NCI-H1436 (cell line): Measurements from ENCODE around the gene CIITA.
"Not testable (repeated sequence)": the region's sequence is repeated elsewhere in the genome, so short reads cannot be mapped to it uniquely, and the experiment has no call there.

ENCODE experiments used
- DNase-seq: peaks from one replicate; lab custom pipeline; 2025; lab: John Stamatoyannopoulos, UW

CIITA gene

DNA sequence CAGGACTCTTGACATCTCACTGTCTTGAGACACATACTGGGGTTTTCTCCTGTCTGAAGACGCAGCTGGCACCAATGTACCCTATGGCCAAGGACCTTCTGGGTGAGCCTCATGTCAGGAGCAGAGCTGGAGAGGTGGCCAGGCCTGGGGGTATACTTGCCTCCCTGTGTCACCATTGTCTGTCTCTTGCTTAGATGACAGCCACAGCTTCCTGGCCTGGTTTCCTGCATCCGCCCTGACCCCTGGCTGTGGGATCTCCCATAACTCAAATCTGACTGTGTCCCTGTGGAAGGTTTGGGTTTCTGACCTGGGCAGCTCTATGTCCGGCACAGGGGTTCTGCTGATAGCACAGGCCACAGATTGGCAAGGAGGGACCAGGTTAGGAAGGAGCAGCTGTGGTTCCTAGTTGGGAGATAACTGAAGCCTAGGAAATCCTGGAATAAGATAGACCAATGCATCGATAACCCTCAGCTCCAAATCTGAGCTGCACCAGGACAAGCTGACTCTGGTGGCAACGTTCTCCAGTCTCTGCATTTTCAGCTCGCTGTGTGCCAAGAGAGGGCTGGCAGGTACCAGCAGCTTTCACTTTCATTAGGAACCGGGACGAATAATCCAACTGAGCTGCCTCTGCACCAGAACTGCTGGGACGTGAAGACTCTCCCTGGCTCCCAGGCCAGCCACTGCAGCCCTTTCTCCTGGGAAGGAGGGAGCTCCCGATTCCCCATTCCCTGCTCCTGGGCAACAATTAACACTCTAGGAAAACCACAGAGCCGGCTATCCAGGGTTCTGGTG is 60.3 kb downstream of the CIITA start:
- DNase-seq, result no peak

DNA sequence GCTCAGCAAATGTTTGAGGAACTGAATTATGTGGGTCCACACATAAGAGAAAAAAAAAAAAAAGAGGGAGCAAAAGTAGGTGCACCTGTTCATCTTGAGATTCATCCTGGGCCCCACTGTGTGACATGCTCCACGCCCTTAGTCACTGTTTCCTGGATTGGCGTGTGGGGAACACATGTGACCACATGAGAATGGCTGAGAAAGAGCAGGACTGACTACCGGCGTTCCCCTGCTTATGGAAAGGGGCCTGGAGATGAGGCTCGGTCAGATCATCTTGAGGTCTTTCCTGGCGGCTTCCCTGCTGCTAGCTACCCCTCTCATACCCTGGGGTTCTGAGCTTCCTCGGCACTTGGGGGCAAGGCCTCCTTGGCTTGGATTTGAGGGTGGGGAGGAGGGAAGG is 61.3 kb downstream of the CIITA start:
- no peak for DNase-seq

DNA sequence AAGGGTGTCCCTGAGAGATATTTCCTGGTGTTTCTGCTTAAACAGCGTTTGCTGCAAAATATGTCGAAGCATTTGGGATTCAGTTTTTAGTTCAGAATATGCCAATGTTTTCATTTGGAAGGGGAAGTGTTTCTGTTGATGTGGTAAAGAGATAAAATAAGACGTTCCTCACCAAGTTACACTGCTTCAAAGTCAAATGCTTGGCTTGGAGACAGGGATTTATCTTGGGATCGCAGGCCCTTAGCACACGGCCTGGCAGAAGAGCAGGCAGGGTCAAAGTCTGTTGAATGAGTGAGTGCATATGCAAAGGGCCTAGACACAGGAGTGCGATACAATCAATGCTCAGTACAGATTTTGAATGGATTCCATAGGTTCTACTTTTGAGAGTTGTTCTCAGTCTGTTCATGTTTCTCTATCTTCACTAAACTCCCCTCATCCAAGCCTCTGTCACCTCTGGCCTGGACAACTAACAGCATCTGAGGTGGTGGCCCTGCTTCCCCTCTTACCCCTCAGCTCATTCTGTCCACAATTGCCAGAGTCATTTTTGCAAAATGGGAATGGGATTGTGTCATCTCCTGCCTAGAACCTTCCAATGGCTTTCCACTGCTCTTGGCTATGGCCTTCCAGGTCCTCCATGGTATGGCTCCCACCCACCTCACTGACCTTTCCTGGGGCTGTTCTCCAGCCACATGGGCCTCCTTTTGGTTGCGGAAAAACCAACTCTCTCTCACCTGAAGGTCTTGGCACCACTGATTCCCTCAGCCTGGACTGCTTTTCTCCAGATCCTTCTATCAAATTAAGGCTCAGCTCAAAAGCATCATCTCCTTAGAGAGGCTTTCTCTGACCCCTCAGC is 62.0 kb downstream of the CIITA start:
- DNase-seq, result no peak

DNA sequence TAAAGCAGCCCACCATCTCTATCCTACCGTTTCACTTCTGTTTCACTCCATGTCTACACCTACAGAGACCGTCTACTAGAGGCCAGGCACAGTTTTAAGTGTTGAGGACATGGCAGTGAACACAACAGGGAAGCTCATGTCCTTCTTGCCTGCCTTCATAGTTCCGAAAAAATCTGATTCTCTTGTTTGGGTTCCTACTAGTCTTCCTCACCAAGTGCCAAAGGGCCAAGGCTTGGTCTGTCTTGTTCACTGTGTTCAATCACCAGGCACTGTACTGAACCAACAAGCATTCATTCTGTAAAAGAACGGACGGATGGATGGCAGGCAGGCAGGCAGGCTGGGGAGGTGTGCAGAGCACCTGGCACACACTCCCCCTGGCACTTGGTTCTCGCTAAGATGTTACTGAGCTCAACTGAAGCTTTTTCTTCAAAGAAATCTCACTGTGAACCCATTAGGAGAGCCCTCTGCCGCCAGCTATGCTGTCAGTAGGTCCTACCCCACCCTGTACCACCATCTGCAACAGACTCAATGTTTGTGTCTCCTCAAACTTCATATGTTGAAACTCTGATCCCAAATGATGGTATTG is 62.7 kb downstream of the CIITA start:
- no peak for DNase-seq

DNA sequence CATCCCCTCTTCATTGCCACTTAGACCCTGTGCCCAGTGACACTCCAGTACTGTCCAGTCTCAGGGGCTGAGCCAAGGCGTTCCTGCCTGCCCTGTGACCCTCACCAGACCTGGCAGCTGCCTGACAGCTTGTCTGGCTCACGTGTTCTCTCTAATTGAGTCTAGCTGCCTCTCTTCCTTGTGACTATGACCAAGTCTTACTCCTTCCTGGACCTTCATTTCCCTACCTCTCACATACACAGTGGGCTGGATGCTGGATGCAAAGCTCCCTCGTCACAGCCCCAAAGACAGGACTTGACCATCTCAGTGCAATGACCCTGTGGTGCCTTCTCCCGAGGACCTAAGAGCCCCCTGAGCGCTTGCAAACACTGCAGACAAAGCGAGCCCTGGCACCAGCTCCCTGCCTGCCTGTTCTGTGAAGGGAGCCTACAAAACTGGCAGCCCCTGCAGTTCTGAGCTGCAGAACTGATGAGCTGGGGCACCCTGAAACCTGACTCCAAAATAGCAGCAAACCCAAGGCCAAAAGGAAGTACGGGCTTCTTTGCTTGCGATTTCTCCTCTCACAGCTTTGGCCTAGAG is 63.6 kb downstream of the CIITA start:
- DNase-seq, result no peak

DNA sequence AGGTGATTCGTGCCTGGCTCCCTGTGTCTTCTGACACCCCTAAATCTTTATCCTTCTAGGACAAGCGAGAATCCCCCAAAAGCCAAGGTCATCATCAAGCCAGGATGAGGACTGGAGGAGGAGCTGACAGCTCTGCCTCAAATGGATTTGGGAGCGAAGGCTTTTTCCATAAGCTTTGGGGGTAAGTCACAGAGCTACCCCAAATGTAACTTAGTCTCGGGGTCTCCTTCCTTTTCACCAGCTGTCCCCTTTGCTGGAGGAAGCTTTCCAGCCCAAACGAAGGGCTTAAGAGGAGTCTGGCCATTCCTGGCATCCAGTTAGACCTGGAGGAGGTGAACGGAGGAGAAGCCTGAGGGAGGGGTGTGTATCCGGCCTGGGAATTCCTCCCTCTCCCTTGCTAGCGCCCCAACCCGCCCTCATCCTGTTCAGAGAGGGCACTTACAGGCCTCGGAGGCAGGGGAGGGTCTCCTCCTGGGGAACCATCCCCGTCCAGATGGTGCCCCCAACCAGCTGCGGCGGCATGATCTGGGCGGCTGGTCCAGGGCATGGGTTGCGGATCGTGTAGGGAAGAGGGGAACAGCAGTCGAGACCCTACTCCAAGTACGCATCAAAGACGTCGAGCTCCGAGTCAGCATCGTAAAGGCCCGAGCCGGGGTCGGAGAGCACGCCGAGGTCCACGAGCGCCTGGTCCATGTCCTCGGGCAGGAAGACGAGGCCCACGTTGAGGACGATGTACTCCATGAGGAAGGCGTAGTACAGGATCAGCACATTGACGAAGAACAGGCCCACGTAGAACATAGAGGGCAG is 64.3 kb downstream of the CIITA start:
- DNase-seq, result no peak

DNA sequence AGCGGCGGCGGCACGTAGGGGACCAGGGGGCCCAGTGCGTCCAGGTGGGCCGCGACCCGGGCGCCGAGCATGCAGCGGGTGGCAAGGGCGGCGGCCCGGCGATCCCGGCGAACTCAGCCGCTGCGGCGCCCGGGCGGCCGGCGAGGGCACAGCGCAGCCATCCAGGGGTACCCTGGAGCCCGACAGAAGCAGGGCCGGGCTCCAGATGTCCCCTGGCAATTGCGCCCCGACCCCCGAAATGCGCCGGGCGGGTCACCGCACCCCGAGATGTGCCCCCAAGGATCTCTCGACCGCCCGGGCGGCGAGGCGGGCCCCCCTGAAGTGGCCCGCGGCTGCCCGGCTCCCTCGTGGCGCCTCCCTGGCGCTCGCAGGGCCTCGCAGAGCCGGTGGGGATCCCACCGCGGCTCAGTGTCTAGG is 64.9 kb downstream of the CIITA start:
- DNase-seq, result not testable (repeated sequence)

DNA sequence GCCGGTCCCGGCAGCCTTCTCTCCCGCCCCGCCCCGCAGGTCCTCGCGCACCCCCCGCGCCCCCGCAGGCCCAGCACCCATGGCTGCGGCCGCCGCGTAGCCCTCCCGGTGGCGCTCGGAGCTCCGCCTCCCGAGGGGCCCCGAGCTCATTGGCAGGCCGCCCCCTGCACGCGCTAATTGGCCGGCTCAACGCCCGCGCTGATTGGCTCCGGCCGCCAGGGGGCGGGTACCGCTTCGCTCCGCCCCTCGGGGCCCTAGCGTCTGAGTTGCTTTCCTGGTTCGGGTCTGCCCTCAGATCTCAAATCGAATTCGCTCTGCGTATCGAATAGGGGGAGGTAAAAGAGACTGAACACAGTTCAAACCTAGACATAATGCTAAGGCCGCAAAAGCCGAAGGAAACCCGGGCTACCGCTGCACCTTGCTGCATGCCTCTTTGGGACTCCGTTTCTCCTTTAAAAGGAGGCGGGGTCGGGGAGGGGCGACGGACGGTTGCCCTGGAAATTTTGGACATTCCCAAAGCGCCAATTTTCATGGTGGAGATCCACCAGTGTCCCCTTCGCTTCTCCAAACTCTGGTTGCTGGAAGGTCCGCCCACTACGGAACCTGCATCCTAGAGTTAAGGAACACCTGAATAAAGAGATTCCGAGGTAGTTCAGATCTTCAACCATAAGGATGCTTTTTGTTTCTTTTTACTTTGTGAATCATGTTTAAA is 65.5 kb downstream of the CIITA start, which contains the start of gene DEXI:
Gene DEXI, minus strand, starts transcription at position 117 of the 712 bp plus-strand sequence. CDS start 463 bp downstream, outside the sequence.
- DNase-seq, result peak; percentile 93

DNA sequence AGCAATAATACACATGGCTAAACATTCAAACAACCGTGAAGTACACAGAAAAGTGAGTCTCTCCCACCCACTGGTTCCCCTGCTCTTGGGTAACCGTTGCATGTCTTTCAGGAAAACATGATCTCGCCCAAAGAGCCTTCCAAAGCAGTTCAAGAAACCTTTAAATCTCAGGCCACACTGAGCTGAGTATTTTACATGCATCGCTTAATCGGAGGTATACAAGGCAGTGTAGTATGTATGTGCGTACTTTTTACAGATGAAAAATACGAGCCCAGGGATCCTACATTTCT is 66.0 kb downstream of the CIITA start:
- no peak for DNase-seq

DNA sequence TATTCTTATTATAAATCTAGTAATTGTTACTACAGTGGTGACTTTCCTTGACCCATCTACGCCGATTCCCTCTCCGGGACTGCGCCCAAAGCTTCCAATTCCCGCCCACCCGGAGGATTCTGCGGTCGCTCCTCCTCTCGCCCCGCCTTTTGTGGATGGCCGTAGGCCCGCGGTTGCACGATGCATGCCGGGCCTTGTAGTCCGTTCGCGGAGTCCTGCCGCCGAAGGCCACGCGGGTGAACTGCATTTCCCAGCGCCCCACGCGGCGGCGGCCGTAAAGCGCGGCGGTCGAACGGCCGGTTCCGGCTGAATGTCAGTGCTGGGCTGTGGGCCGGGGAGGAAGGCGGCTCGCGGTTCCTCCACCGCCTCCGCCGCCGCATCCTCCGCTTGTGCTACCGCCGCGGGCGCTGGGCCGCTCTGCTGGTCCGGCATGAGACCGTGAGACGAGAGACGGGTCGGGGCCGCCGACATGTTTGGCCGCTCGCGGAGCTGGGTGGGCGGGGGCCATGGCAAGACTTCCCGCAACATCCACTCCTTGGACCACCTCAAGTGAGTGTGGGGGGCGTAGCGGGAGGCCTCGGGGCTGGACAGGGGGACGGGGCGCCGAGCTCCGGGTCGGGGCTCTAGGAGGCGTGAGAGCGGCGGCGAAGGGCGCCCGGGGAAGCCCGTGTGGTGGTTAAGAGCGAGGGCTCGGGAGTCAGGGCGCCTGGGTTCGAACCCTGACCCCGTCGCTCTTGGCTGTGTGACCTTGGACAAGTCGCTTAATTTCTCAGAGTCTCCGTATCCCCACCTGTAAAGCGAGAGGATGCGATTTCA is 67.5 kb downstream of the CIITA start, which contains the start of gene CLEC16A:
Gene CLEC16A, plus strand, starts transcription at position 316 of the 816 bp plus-strand sequence. Its CDS starts 154 bp downstream, at position 470.
- peak; percentile 94 for DNase-seq

DNA sequence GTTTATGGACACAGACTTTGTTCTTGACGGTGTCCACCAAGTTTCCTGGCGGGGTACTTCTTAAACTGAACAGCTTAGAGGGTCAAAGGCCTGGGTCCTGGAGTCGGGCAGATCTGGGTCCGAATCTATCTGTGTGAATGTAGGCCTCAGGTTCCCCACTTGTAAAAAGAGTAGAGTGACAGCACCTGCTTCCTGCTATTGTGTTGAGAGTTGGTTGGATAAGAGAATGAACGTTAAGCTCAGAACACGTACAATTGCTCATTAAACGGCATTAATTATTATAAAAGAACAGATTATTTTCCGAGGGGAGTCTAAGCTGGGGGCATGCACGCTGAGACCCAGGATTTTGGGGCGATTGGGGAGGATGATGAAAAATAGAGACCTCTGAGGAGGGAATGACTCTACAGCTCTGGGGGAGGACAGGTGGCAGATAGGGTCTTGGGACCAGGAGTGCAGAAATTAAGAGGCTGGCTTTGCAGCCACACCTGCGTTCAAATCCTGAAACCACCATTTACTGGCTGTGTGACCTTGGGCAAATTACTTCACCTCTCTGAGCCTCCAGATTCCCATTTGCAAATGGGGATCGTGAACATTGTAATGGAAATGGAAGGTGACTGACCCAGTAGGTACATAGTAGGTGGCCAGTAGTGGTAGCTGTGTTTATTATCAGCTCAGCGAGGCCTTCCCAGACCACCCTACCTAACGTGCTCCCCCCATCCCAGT is 68.2 kb downstream of the CIITA start:
- DNase-seq, result no peak

DNA sequence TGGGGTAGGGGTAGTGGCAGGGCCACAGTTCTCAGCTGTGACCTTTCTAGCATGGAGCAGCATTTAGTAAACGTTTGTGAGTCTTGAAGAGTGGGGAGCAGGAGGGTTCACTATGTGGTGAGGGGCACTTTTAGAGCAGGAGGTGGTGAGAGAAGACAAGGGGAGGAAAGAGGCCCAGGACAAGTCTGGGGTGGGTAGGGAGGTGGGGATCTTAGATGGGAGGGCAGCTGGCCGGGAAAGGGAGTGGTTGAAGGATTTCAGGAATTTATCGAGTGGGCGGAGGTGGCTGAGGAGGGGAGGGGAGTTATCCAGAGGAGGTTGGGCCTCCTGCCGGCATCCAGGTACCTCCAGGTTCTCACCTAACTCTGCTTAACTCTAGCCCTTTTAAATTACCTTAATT is 69.3 kb downstream of the CIITA start:
- no peak for DNase-seq

DNA sequence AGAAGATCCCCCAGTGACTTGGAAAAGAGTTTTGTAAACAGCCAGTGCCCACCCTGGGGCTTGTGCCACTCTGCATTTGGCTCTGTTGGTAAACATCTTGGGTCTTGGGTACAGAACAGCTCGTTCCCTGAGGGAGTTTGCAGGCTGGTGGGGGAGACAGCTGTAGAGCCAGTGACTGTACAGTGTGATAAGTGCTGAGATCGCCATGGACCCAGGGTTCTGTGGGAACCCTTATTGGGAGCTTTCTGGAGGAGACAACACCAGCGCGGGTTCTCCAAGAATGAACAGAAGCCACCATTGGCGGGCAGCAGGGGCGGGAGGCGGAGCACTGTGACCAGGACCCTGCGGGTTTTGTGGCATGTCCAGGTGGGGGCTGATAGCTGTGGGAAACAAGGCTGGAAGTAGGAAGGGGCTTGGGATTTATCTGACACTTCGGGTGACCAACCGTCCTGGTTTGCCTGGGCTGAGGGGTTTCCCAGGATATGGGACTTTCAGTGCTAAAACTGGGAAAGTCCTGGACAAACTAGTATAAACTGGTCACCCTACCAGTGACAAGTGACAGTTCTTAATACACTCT is 70.3 kb downstream of the CIITA start:
- no peak for DNase-seq

DNA sequence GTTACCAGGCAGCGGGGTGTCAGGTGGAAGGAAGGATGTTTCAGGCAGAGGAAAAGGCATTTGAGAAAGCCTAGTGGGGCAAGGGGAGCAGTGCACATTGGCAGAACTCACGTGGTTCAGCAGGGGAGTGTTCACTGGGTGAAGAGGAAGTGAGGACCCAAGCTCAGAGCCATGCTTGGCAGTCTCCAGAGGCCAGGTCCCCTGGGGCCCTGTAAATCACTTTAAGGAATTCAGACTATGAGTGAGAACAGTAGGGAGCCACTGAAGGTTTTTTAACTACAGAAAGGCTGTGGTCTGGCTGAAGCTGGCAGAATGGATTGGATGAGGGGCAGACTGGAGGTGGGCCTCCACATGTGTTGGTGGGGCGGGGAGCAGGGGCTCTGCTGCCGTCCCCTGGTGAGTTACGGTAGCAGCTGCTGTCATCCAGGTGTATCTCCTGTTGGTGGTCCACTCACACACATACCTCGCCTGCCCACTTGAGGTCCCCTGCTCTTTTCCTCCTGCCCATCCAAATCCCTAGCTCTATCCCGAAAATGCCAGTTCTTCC is 72.5 kb downstream of the CIITA start:
- DNase-seq, result no peak

DNA sequence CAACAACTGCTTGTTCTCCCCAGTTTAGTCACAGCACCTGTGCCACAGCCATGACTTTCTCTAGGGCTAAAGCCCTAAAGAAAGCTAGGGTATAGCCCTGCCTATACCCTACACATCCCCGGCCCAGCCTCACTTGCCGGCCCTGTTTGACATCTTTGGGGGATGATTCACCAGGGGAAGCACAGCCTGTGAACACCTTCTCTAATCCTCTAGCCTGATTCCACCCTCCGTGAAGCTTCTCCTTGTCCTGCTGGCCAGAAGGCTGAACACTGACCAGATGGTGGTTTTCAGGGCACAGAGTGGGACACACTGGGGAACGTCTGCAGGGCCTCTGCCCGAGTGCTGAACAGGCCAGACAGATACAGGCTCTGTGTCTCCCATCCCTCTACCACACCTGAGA is 73.4 kb downstream of the CIITA start:
- no peak for DNase-seq

DNA sequence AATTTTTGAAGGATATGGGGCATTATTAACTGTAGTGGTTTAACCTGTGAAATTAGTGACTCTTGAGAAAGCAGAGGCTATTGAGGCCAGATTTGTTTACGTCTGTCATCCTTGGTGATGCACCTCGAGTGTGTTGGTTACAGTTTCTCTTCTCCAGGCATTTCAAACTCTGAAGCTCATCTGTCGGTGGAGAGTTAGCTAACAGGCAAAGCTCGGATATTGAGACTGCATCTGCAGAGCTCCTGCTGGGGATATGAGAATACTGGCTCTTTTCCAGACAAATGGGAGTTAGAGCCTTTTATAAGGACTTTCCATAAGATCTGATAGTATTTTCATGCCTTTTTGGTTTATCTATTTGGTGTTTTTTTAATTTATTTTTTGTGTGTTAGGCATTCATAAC is 74.0 kb downstream of the CIITA start:
- DNase-seq, result no peak

DNA sequence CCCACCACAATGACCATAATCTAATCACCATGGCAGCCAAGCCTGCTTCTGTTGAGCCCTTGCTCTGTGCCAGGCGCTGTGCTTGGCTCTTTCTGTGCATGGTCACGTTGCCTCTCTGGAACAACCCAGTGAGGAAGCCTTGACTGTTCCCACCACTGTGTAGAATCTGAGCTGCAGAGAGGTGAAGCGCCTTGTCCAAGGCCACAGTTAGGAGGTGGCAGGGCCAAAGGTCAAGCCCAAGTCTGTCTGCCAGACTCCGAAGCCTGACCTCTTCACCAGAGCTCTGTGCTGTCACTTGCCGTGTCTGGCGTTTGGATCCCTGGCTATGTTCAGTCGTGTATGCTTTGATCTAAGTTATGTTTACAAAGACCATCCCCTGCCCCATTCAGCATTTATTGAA is 77.9 kb downstream of the CIITA start:
- DNase-seq, result no peak

DNA sequence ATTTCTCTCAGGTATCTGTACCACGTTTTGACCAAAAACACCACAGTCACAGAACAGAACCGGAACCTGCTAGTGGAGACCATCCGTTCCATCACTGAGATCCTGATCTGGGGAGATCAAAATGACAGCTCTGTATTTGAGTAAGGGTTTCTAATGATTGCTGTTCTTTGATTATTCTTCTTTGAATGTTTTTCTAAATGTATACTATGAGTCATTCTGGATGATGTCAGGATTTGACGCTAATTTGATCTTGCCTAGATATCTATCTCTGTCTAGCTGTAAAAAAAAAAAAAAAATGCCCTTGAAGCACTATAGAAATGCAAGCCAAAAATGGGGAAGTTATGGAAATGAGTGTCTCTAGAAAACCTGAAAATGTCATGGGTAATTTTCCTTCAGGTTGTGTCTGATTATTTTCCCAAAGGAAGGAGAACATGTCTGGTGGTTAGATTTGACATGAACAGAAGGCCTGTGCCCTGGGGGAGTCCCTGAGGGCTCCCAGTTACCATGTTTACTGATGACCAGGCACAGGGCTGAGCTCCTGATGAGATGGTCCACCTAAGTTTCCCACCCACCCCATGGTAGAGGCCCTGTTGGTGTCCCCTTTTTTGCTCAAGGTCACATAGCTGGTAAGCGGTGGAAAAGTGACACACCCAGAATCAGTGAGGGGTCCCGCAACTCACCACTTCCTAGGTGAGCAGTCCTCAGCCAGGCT is 80.9 kb downstream of the CIITA start:
- no peak for DNase-seq
